ENCODE results near the gene DCDC2.

DNA sequence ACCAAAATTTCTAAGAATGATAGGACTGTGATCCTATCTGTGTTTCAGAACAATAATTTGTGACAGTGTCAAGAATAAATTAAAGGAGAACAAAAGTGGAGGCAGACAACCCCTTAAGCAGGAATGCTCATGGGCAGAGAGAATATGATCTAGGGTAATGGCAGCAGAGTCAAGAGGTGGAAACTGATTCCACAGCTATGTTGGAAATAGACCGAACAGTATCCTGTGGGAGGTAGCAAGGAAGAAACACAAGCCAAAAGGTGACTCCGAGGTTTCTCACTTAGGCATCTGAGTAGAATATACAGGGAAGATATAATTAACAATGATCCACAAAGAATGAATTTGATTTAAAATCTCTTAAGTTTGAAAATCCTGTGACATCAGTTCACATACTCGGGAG lies 131.3 kb downstream of the DCDC2 start:
- TF ChIP-seq POLR2AphosphoS5 (IDR thresholded peaks at IDR 0.05; ENCODE audit: low read depth, low read length), result no peak
- TF ChIP-seq, protein P1, sequence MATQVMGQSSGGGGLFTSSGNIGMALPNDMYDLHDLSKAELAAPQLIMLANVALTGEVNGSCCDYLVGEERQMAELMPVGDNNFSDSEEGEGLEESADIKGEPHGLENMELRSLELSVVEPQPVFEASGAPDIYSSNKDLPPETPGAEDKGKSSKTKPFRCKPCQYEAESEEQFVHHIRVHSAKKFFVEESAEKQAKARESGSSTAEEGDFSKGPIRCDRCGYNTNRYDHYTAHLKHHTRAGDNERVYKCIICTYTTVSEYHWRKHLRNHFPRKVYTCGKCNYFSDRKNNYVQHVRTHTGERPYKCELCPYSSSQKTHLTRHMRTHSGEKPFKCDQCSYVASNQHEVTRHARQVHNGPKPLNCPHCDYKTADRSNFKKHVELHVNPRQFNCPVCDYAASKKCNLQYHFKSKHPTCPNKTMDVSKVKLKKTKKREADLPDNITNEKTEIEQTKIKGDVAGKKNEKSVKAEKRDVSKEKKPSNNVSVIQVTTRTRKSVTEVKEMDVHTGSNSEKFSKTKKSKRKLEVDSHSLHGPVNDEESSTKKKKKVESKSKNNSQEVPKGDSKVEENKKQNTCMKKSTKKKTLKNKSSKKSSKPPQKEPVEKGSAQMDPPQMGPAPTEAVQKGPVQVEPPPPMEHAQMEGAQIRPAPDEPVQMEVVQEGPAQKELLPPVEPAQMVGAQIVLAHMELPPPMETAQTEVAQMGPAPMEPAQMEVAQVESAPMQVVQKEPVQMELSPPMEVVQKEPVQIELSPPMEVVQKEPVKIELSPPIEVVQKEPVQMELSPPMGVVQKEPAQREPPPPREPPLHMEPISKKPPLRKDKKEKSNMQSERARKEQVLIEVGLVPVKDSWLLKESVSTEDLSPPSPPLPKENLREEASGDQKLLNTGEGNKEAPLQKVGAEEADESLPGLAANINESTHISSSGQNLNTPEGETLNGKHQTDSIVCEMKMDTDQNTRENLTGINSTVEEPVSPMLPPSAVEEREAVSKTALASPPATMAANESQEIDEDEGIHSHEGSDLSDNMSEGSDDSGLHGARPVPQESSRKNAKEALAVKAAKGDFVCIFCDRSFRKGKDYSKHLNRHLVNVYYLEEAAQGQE (IDR thresholded peaks at IDR 0.05; ENCODE audit: insufficient read depth in 1 of 2, low read depth in 2 of 2, low read length in 2 of 2), result no peak
- no peak for TF ChIP-seq TAF1 (IDR thresholded peaks at IDR 0.05; ENCODE audit: borderline replicate concordance, insufficient read depth, low read length)
- TF ChIP-seq SIN3A (IDR thresholded peaks at IDR 0.05; ENCODE audit: borderline replicate concordance, insufficient read depth, low read length), result no peak
- no peak for TF ChIP-seq FOXP2 (optimal IDR thresholded peaks at IDR 0.05; ENCODE audit: borderline replicate concordance, extremely low read depth, extremely low read length, insufficient read depth)

Data from PFSK-1 (cell line).